HepG2 (cell line): Measurements from ENCODE around the gene NPC1. TPM values are rescaled to one million over a fixed set of nuclear protein-coding genes. Genes with fewer than 3 reads are reported as not detected.

Experiments used
- ARNT2 ChIP-seq: sonication (generic); formaldehyde crosslinking; IDR thresholded peaks from 2 replicates; pipeline ENCODE4 v1.8.0; 2022; ENCODE audit warnings: mild to moderate bottlenecking, low read depth, missing genetic modification reagents, moderate library complexity
- ATRX ChIP-seq: sonication (generic); formaldehyde crosslinking; IDR thresholded peaks from 2 replicates; pipeline ENCODE4 v1.4.0; 2020; ENCODE audit warnings: missing genetic modification reagents, borderline replicate concordance
- CREB1 ChIP-seq, 2 experiments: fragments of 450-650 bp in 1 of 2; IDR thresholded peaks; 2 replicates each; pipeline ENCODE4 v1.6.1; 2016 to 2017; ENCODE audit warnings: control low read depth in 1 of 2, mild to moderate bottlenecking in 1 of 2, missing compliant biosample characterization in 1 of 2, missing genetic modification characterization in 1 of 2
- DR1 ChIP-seq: sonication (generic); formaldehyde crosslinking; IDR thresholded peaks from 2 replicates; pipeline ENCODE4 v1.8.0; 2021; ENCODE audit warnings: mild to moderate bottlenecking, missing genetic modification reagents, inconsistent platforms
- FIP1L1 ChIP-seq: fragments of 200-400 bp; formaldehyde crosslinking; IDR thresholded peaks from 2 replicates; pipeline ENCODE4 v1.6.1; 2018; ENCODE audit warnings: low read depth, mild to moderate bottlenecking, low read length, moderate library complexity, borderline replicate concordance; ENCODE audit not compliant: insufficient read depth
- HES4 ChIP-seq: sonication (generic); formaldehyde crosslinking; IDR thresholded peaks from 2 replicates; pipeline ENCODE4 v1.9.0; 2021; ENCODE audit warnings: mild to moderate bottlenecking, missing genetic modification reagents, borderline replicate concordance
- HHEX ChIP-seq: IDR thresholded peaks from 2 replicates; pipeline ENCODE4 v1.6.1; 2016; ENCODE audit warnings: control low read depth
- HIC2 ChIP-seq: sonication (generic); formaldehyde crosslinking; IDR thresholded peaks from 2 replicates; pipeline ENCODE4 v1.9.0; 2022; ENCODE audit warnings: low read depth, missing genetic modification reagents
- JARID2 ChIP-seq: sonication (generic); formaldehyde crosslinking; IDR thresholded peaks from 2 replicates; pipeline ENCODE4 v1.8.1; 2023; ENCODE audit warnings: missing genetic modification reagents, inconsistent platforms; ENCODE audit not compliant: insufficient replicate concordance
- JUNB ChIP-seq: sonication (generic); formaldehyde crosslinking; IDR thresholded peaks from 2 replicates; pipeline ENCODE4 v1.8.0; 2022; ENCODE audit warnings: missing genetic modification reagents, mild to moderate bottlenecking, borderline replicate concordance
- MAFK ChIP-seq, 2 experiments: IDR thresholded peaks in 1 of 2; conservative IDR thresholded peaks in 1 of 2; 2 replicates each; pipeline ENCODE4 v1.6.1; 2011; ENCODE audit warnings: improper control_type of control experiment in 2 of 2, low read length in 2 of 2
- MYC ChIP-seq: sonication (generic); formaldehyde crosslinking; IDR thresholded peaks from 2 replicates; pipeline ENCODE4 v1.9.0; 2021; ENCODE audit warnings: missing genetic modification reagents, borderline replicate concordance
- ONECUT2 ChIP-seq: sonication (generic); formaldehyde crosslinking; IDR thresholded peaks from 2 replicates; pipeline ENCODE4 v1.4.0; 2020; ENCODE audit warnings: missing genetic modification reagents
- PAF1 ChIP-seq: IDR thresholded peaks from 2 replicates; pipeline ENCODE4 v1.6.1; 2016; ENCODE audit warnings: missing genetic modification reagents, missing compliant biosample characterization
- RFX5 ChIP-seq: IDR thresholded peaks from 2 replicates; pipeline ENCODE4 v1.6.1; 2011; ENCODE audit warnings: low read depth, low read length, improper control_type of control experiment
- SRF ChIP-seq: IDR thresholded peaks from 2 replicates; pipeline ENCODE4 v1.6.1; 2011; ENCODE audit warnings: mild to moderate bottlenecking, low read depth, low read length, moderate library complexity
- THYN1 ChIP-seq: sonication (generic); formaldehyde crosslinking; IDR thresholded peaks from 2 replicates; pipeline ENCODE4 v1.8.1; 2023; ENCODE audit warnings: low read depth, mild to moderate bottlenecking, moderate library complexity, missing genetic modification reagents, borderline replicate concordance
- U2AF2 ChIP-seq: fragments of 200-400 bp; formaldehyde crosslinking; IDR thresholded peaks from 2 replicates; pipeline ENCODE4 v1.6.1; 2017; ENCODE audit warnings: low read depth, mild to moderate bottlenecking, low read length
- YEATS2 ChIP-seq: sonication (generic); formaldehyde crosslinking; IDR thresholded peaks from 2 replicates; pipeline ENCODE4 v1.4.0; 2020; ENCODE audit warnings: missing genetic modification reagents, borderline replicate concordance
- ZBTB8A ChIP-seq: sonication (generic); formaldehyde crosslinking; IDR thresholded peaks from 2 replicates; pipeline ENCODE4 v1.4.0; 2020; ENCODE audit warnings: mild to moderate bottlenecking, low read depth, missing genetic modification reagents, borderline replicate concordance
- ZNF143 ChIP-seq: sonication (generic); formaldehyde crosslinking; IDR thresholded peaks from 2 replicates; pipeline ENCODE4 v1.4.0; 2020; ENCODE audit warnings: missing genetic modification reagents
- ZNF180 ChIP-seq: sonication (generic); formaldehyde crosslinking; IDR thresholded peaks from 2 replicates; pipeline ENCODE4 v1.4.0; 2020; ENCODE audit warnings: low read depth, missing genetic modification reagents, borderline replicate concordance
- ZNF510 ChIP-seq: sonication (generic); formaldehyde crosslinking; IDR thresholded peaks from 2 replicates; pipeline ENCODE4 v1.4.0; 2020; ENCODE audit warnings: low read depth, mild to moderate bottlenecking, missing genetic modification reagents
- ZNF547 ChIP-seq: sonication (generic); formaldehyde crosslinking; IDR thresholded peaks from 2 replicates; pipeline ENCODE4 v1.5.1; 2020; ENCODE audit warnings: mild to moderate bottlenecking, missing genetic modification reagents
- ZNF619 ChIP-seq: sonication (generic); formaldehyde crosslinking; IDR thresholded peaks from 2 replicates; pipeline ENCODE4 v1.4.0; 2020; ENCODE audit warnings: mild to moderate bottlenecking, missing genetic modification reagents
- ZNF713 ChIP-seq: sonication (generic); formaldehyde crosslinking; IDR thresholded peaks from 2 replicates; pipeline ENCODE4 v1.4.0; 2020; ENCODE audit warnings: mild to moderate bottlenecking, missing genetic modification reagents
- polyA plus RNA-seq, 8 experiments: library from polyadenylated mRNA; depleted of rRNA in 3 of 8; stranded (reverse) in 7 of 8; unstranded in 1 of 8; fragments of >200 nt; fragmentation: Illumina TruSeq in 4 of 8; extraction: Trizol in 4 of 8; gene quantifications; 2 replicates each; pipeline versions ENCODE4 v1.2.1 to v1.2.3, GENCODE V29; 2011 to 2016; ENCODE audit warnings: low read depth in 4 of 8, missing spikeins in 1 of 8, mixed read lengths in 1 of 8; ENCODE audit not compliant: insufficient read depth in 1 of 8
- total RNA-seq, 5 experiments: library from RNA; depleted of rRNA; stranded (reverse); fragments of >200 nt; fragmentation: Illumina TruSeq; extraction: Trizol; gene quantifications; 2 replicates each; pipeline ENCODE4 v1.2.3, GENCODE V29; 2016; ENCODE audit warnings: low read depth in 1 of 5

NPC1 gene
- total and polyA plus RNA-seq, 2 of the 13 experiments (the other 11 are each of a cell fraction or from before 2014, with no cell fraction given), result 46.5 to 114 TPM

DNA sequence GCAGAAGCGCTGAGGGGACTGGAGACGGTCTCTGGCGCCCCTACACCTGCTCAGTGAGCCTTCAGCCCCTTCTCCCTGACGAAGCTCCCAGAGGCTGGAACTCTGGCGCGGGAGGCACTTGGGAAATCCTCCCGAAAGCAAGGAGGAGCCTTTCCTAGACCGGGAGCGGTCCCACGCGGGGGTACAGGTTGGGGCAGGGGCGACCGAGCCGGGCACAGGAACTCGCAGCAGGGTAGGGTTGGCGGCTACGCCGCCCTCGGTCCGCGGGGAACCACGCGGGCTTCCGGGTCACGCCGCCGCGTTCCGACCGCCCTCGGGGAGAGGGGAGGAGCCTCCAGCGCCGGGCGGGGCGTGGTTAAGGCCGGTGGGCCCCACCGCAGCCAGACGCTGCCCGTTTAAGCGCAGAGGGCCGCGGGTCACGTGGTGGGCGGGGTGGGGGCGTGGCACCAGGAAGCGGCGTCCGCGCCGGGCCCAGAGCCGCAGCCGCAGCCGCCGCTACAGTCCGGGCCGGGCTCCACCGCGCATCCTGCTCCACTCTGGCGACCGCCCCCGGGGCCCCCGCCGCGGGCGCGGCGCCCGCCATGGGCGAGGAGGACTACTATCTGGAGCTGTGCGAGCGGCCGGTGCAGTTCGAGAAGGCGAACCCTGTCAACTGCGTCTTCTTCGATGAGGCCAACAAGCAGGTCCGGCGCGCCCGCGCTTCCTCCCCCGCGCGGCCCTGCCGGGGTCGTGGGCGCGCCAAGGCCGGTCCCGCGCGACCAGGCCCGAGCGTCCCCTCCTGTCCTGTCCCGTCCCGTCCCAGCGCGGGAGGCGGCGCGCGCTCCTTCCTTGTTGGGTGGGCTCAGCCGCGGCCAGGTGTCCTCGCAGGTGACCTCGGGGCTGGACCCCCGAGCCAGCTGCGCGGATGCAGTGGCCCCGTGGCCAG, 83.0 kb downstream of the NPC1 start, which contains the start of gene RMC1 (continued):
- TF ChIP-seq HIC2, result peak; percentile 72; the same call in 1 of the 2 replicates
- 0 out of 2 replicates have a peak, but pooled peaks have one; percentile 13 for TF ChIP-seq ZNF510 (CRISPR knock-in tag)
- TF ChIP-seq ONECUT2 (CRISPR knock-in tag), result no peak
- TF ChIP-seq MAFK (conservative IDR thresholded peaks at IDR 0.05 in 1 of 2, IDR thresholded peaks at IDR 0.05 in 1 of 2; ENCODE audit: low read length in 2 of 2), result no peak
- TF ChIP-seq ZNF143 (CRISPR knock-in tag), result no peak
- no peak for TF ChIP-seq RFX5
- TF ChIP-seq CREB1 (IDR thresholded peaks at IDR 0.05), result no peak
- TF ChIP-seq CREB1 (CRISPR knock-in tag; IDR thresholded peaks at IDR 0.05), result no peak
- no peak for TF ChIP-seq JUNB (CRISPR knock-in tag)
- TF ChIP-seq DR1 (CRISPR knock-in tag), result no peak; the same call in 1 of the 2 replicates
- TF ChIP-seq PAF1 (CRISPR knock-in tag), result no peak
- TF ChIP-seq U2AF2, result no peak
- no peak for TF ChIP-seq HES4
- TF ChIP-seq MYC (CRISPR knock-in tag), result peak; percentile 78
- TF ChIP-seq ZNF547 (CRISPR knock-in tag), result no peak; the same call in none of the 2 replicates
- TF ChIP-seq ZNF713 (CRISPR knock-in tag), result peak; percentile 80; the same call in 1 of the 2 replicates
- peak; percentile 91; the same call in 1 of the 2 replicates for TF ChIP-seq ARNT2 (CRISPR knock-in tag)
- TF ChIP-seq JARID2 (CRISPR knock-in tag), result no peak
- TF ChIP-seq ZNF619, result 0 out of 2 replicates have a peak, but pooled peaks have one; percentile 39
- TF ChIP-seq YEATS2 (CRISPR knock-in tag), result no peak
- TF ChIP-seq FIP1L1, result no peak
- no peak; the same call in 1 of the 2 replicates for TF ChIP-seq ZBTB8A (CRISPR knock-in tag)
- no peak for TF ChIP-seq ZNF180
- no peak for TF ChIP-seq HHEX (CRISPR knock-in tag)
- no peak for TF ChIP-seq ATRX
- no peak for TF ChIP-seq SRF
- 0 out of 2 replicates have a peak, but pooled peaks have one; percentile 34 for TF ChIP-seq THYN1 (CRISPR knock-in tag)
